ENCODE data around the gene OCSTAMP.

- TF ChIP-seq, protein P1, sequence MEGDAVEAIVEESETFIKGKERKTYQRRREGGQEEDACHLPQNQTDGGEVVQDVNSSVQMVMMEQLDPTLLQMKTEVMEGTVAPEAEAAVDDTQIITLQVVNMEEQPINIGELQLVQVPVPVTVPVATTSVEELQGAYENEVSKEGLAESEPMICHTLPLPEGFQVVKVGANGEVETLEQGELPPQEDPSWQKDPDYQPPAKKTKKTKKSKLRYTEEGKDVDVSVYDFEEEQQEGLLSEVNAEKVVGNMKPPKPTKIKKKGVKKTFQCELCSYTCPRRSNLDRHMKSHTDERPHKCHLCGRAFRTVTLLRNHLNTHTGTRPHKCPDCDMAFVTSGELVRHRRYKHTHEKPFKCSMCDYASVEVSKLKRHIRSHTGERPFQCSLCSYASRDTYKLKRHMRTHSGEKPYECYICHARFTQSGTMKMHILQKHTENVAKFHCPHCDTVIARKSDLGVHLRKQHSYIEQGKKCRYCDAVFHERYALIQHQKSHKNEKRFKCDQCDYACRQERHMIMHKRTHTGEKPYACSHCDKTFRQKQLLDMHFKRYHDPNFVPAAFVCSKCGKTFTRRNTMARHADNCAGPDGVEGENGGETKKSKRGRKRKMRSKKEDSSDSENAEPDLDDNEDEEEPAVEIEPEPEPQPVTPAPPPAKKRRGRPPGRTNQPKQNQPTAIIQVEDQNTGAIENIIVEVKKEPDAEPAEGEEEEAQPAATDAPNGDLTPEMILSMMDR (IDR thresholded peaks at IDR 0.05), result no peak
- TF ChIP-seq POLR2A (IDR thresholded peaks at IDR 0.05), result no peak
Measured at GRCh38 chr20:46523696-46524328, 26.6 kb downstream of the OCSTAMP start.

Data from esophagus squamous epithelium (tissue), 4 donors.